Activated CD8-positive, alpha-beta memory T cell treated with anti-CD3 and anti-CD28 coated beads, Interleukin-2, amount 50 U/mL, for 1 hour (primary cell): ENCODE results near the gene PRPF38A.
"Not testable (repeated sequence)": the region's sequence is repeated elsewhere in the genome, so short reads cannot be mapped to it uniquely, and the experiment has no call there.

Experiments used
- DNase-seq: peaks from one replicate; pipeline ENCODE4 v3.0.0-alpha.2; 2020; ENCODE audit errors: extremely low read depth

The PRPF38A gene

GRCh38 chr1:52404116-52404974, at the start of gene PRPF38A, which contains the start of gene ORC1:
Gene PRPF38A, plus strand, starts transcription at chr1:52404602. Its CDS starts 148 bp downstream, at chr1:52404750.
Gene ORC1, minus strand, starts transcription at chr1:52404423. Its CDS starts 2,200 bp downstream, at chr1:52402223.
- peak; percentile 95 for DNase-seq

GRCh38 chr1:52355436-52355835, 49.0 kb upstream of the PRPF38A start:
- no peak for DNase-seq

- DNase-seq = no peak
Measured at GRCh38 chr1:52355847-52356505, 48.4 kb upstream of the PRPF38A start.

DNA sequence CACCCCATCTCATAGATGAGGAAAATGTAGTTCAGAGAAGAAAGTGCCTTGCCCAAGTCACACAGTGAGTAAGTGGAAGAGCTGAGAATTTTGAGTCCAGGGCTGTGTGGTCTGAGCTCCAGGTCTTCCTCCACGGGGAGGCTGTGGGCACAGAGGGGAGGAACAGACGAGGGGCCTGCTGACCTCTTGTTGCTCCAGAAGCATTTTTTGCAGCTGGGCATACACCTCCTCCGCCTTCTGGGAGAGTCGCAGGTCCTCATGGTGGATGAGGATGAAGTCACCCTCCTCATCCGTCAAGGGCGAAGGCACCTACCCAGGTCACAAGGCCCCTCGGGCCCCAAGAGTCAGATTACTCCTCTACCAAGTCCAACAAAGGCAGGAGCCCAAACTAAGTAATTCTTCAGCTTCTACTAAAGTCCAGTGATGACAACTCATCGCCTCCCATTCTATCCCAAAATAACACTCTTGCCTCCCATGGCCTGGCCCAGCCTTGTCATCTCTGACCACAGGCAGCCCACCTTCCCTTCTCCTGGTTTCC, 47.5 kb upstream of the PRPF38A start:
- no peak for DNase-seq

DNA sequence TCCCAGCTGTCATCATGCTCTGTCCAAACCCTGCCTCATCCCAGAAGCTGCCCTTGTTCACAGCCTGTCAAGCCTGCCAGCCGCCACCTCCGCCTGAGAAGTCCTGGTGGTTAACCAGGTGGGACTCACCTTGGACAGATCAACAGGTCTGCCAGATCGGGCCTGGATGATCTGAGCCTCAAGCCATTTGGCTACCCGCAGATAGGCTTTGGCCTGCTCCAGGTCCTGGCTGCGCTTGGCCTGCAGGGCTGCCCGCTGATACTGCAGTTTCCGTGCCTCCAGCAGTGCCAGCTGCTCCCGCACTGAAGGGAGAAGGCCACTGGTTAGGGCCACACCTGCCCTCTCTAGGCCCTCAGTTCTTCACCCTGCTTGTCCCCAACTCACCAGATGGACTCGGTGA, 47.0 kb upstream of the PRPF38A start:
- DNase-seq = no peak

DNA sequence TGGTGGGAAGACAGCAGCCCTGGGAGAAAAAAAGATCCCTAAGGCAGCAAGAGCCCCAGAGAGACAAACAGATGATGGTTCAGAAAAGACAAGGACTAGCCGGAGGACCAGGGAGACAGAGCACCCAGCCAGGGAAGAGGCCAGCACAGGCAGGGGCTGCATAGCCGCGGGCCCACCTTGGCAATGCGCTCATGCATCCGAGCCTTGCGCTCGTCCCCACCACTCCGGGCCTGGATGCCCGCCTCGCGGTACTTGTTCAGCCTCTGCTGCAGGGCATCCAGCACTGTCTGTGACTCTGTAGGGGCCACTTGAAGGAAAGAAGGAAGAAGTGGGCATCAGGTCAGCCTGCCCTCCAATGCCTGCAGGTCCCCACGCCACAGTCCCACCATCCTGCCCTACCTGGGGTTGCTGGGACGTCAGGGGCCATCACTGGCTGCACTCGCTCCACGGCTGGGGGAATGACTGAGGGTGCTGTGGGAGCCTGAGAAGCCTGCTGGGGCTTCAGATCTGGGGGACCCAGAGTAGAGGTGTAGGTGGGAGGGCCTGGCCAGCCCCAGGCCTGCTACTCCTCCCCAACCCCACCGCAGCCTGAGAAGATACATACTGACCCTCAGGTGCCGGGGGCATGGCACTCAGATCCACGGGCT, 45.4 kb upstream of the PRPF38A start:
- DNase-seq = no peak

GRCh38 chr1:52359676-52360594, 44.5 kb upstream of the PRPF38A start:
- DNase-seq = no peak

DNA sequence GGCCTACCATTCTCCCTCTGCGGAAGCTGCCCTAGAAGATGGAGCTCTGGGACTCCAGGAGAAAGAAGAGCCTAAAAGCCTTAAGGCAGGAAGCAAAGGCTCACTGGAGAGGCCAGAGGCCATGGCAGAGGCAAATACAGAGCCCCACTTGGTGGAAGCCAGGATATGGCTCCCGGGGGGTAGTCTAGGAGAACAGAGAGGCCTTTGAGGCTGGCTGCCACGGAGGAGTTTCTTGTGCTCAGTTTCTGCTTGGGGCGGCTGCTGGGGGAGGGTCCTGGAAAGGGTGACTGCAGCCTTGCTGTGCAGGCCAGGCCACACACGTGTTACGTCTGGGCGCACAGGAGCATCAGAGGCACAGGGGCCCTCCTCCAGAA, 43.8 kb upstream of the PRPF38A start:
- DNase-seq = no peak

- DNase-seq = no peak
Measured at GRCh38 chr1:52364235-52364839, 40.1 kb upstream of the PRPF38A start.

- DNase-seq = no peak
Measured at GRCh38 chr1:52365071-52365745, 39.2 kb upstream of the PRPF38A start.

GRCh38 chr1:52365746-52366516, 38.5 kb upstream of the PRPF38A start, which contains the start of gene CC2D1B:
Gene CC2D1B, minus strand, starts transcription at chr1:52366205. Its CDS starts 1,585 bp downstream, at chr1:52364620.
- peak; percentile 95 for DNase-seq

DNA sequence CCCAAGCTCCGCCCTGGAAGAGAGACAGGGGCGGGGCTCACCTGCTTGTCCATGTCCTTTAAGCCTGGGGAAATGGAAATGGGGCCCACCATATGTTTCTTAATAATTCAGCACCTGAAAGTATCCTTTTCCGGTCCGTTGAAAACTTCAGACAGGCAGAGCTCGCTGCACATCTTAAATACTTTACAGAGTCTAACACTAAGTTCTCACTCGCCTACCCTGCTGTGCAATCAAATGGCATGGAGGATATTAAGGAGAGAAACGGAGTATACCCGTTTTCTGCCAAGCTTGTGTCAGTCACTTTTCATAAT, 37.9 kb upstream of the PRPF38A start:
- DNase-seq = no peak

DNA sequence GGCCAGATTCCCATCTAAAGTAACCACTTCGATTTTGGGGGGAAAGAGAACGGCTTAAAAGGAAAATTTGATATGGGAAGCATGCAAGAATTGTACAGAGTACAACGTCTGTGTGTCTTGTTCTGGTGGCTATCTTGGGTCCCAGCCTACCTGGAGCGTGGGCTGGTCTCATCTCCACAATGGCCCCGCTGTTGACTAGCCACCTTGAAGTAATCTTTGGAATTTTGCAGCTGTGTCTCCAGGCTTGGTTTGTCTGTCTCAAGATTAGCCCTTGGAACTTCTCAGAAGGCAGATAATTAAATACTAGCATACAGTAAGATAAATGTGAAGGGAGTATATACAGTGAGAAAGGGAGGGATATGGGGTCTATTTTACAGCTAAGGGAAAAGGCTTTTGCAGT, 37.1 kb upstream of the PRPF38A start:
- no peak for DNase-seq

- peak; percentile 12 for DNase-seq
Measured at GRCh38 chr1:52368383-52369172, 35.8 kb upstream of the PRPF38A start.

DNA sequence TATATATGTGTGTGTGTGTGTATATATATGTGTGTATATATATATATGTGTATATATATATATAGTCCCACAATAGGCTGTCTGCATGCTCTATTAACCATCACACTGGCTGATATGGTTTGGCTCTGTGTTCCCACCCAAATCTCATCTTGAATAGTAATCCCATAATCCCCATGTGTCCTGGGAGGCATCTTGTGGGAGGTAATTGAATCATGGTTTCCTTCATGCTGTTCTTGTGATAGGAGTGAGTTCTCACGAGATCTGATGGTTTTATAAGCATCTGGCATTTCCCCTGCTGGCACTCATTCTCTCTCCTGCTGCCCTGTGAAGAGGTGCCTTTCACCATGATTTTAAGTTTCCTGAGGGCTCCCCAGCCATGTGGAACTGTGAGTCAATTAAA, 34.6 kb upstream of the PRPF38A start:
- not testable (repeated sequence) for DNase-seq

DNA sequence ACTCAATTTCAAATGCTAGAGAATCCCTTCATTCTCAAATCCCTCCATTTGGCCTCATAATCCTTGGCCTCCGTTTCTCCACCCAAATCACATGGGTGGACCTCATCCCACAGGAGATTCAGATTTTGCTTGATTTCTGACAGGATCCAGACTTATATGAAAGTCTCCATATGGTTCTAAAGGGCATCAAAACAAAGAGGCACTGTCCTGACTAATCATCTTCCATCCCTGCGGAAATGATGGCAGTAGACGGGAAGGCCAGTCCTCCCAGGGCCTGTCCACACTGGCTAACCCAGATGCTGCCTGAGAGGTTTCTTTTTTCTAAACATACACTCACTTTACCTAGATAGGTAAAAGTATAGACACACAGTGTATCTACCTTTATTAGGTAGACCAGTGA, 19.0 kb upstream of the PRPF38A start:
- no peak for DNase-seq

- no peak for DNase-seq
Measured at GRCh38 chr1:52386458-52386857, 17.9 kb upstream of the PRPF38A start.

- DNase-seq = no peak
Measured at GRCh38 chr1:52393174-52393573, 11.2 kb upstream of the PRPF38A start.

- no peak for DNase-seq
Measured at GRCh38 chr1:52399629-52400028, 4.8 kb upstream of the PRPF38A start.
